ENCODE data around the gene KRT71. TPM values are rescaled to one million over a fixed set of nuclear protein-coding genes. Genes with fewer than 3 reads are reported as not detected.
"Not testable (repeated sequence)": the region's sequence is repeated elsewhere in the genome, so short reads cannot be mapped to it uniquely, and the experiment has no call there.

KRT71 gene
- total RNA-seq, 2 donors from 2014 or later: not detected

DNA sequence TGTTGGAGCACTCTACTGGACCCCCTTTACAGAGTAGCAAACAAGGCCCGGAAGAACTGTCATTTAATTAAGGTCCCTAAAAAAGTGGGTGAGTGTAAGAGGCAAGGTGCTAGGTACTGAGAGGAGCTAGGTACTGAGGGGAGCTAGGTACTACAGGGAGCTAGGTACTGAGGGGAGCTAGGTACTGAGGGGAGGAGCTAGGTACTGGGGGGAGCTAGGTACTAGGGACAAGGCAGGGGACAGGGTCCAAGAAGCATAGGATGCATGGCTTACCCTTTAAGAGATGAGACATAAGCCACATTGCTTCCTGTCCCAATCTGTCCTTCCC lies 37.7 kb downstream of the KRT71 start:
- intact Hi-C loops (cut with DNase I): no loop called here
- ATAC-seq: no peak
- no peak for DNase-seq

DNA sequence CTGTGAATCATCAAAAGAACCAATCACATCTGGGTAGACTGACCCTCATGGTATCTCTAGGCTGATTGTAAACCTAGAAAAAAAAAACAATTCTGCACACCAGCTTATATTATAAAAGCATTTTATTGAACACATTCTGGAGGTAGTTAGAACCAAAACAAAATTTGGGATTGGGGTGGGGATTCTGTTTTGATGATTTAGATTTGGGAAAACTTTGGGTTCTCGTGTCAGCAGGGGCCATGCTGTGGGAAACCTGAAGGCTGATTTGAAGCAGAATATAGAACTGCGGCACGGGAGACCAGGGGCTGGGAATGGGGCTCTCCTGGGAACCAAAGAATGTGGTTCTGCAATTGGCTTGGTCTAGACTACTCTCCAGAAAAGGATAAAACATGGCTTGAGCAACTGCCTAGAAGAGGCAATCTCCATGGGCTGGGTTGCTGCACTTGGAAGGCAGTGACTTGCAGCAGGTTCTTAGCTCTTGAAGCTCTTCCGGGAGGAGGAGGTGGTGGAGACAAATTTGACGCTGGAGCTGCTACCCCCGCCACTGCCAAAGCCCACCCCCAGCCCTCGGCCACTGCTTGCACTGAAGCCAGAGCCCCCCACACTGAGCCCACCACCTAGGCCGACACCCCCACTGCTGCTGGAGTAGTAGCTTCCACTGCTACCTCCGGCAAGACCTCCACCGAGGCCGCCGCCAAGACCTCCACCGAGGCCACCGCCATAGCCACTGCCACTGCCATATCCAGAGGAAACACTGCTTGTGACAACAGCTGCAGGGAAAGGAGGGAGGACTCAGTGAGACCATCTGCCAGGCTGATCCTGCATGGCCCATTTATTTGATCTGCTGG lies 38.2 kb downstream of the KRT71 start:
- peak in 1 of 2 donors; percentile 47 for ATAC-seq
- intact Hi-C loops (cut with DNase I): no loop called here
- no peak for DNase-seq

DNA sequence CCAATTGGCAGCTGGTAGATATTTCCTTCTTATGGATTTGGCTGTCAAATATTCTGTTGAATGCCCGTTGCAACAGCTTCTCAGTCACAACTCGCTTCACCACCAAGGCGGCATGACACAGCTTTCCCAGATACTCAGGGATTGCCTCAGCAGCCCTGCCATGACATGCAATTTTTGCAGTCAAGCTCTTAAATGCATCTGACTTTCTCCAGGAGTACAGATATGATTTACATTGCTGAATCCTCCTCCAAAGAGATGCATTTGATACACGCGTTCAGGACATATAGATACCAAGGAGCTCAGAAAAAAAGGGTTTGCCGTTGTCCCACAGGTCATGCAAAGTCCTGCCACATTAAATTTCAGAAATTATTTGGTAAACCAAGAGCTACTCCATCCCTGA lies 39.2 kb downstream of the KRT71 start:
- intact Hi-C loops (cut with DNase I): no loop called here
- DNase-seq (no peak), ATAC-seq (no peak)

DNA sequence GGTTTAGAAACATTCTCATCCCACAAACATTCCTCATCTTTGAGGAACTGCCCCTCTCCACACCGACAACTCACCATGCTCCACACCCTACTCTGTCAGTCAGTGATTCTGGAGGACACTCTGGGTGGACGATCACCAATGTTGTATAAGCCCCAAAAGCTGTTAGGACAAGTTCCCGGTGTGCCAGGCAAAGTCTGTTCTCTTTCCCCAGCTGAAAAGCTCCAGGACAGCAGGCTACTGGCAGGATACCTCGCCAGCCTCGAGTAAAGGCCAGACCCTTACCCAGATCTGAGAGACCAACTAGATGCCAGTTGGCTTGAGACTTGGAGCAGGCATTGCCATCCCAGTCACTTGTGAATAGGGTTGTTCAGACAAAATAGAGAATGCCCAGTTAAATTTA lies 44.7 kb downstream of the KRT71 start:
- DNase-seq (no peak), ATAC-seq (no peak)
- intact Hi-C loops (cut with DNase I): loop anchor here in 1 of 2 donors (5.0 kb wide), 2 partner anchors 126 to 351 kb away; no protein-coding TSS in a partner anchor

DNA sequence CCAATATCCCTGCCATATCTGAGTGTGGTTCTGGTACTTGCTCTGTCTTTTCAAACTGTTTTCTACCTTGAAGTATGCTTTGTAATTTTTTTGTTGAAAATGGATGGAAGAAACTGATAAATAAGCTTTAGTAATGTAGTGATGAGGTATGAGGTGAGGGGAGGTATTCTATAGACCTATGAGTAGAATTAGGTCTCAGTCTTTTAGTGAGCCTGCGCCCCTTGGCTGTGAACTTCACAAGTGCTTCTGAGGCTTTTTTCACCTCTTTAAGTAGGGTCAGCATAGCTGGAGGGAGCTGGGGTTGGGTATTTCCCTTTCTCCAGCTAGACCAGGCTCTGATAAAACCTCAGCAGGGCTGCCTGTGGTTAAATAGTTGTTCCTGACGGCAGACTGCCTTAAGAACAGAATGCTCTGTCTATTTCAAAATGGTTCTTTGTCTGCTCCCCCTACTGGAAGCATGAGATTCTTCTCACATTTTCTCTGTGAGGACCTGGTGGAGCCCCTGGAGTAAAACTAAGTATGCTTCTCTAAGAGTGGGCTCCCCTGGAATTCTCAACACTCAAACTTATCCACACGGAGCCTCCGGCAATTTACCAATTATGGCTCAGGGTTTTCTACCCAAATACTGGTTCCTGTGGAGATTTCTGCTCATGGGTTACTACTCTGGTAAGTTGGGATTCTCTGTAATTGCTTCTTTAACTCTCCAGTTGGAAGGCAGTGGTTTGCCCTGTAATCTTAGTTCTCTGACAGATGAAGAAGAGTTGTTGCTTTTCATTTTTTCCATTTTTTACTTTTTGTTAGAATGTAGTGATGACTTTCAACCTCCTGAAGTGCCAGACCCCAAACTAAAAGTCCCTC lies 45.9 kb downstream of the KRT71 start:
- DNase-seq (no peak), ATAC-seq (peak; percentile 68 to 77)
- intact Hi-C loops (cut with DNase I): loop anchor here in 1 of 2 donors (5.0 kb wide), 2 partner anchors 125 to 350 kb away; no protein-coding TSS in a partner anchor

DNA sequence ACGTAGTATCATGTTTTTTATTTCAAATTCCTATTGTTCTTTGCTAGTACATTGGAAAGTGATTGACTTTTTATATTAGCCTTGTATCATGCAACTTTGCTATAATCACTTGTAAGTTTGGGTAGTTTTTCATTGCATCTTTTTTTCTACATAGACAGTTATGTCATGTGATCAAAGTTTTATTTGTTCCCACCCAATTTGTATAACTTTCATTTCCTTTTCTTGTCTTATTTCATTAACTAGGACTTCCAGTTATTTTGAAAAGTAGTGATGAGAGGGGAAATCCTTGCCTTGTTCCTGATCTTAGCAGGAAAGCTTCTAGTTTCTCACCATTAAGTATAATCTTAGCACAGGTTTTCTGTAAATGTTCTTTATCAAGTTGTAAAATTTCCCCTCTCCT lies 50.1 kb downstream of the KRT71 start:
- intact Hi-C loops (cut with DNase I): no loop called here
- ATAC-seq (no peak), DNase-seq (no peak)

DNA sequence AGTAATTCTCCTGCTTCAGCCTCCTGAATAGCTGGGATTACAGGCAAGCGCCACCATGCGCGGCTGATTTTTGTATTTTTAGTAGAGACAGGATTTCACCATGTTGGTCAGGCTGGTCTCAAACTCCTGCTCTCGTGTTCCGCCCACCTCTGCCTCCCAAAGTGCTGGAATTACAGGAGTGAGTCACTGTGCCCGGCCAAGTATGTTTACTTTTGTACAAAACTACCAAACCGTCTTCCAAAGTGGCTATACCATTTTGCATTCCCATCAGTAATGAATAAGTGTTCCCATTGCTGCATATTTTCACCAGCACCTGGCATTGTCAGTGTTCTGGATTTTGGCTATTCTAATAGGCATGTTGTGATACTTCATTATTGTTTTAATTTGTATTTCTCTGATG lies 51.5 kb downstream of the KRT71 start:
- DNase-seq: no peak
- intact Hi-C loops (cut with DNase I): no loop called here

DNA sequence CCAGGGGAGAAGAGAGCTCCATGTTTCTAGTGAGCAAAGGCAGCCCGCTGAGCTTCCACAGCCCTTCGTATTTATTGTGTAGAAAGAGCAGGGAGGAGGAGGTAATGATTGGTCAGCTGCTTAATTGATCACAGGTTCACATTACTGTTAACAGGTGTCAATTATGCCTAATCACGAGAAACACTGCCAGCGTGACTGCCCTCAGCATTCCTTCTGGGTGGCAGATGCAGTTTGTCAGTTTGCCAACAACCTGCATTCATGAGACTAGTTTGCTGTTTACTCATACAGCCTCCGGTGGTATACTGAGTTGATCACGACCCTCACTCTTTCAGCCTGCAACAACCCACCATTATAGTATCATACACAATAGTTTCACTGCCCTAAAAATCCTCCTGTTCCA lies 52.4 kb downstream of the KRT71 start:
- intact Hi-C loops (cut with DNase I); ATAC-seq; DNase-seq: not testable (repeated sequence)

More for the DNA sequence above, 51.5 kb downstream of the KRT71 start:
- no peak for ATAC-seq

DNA sequence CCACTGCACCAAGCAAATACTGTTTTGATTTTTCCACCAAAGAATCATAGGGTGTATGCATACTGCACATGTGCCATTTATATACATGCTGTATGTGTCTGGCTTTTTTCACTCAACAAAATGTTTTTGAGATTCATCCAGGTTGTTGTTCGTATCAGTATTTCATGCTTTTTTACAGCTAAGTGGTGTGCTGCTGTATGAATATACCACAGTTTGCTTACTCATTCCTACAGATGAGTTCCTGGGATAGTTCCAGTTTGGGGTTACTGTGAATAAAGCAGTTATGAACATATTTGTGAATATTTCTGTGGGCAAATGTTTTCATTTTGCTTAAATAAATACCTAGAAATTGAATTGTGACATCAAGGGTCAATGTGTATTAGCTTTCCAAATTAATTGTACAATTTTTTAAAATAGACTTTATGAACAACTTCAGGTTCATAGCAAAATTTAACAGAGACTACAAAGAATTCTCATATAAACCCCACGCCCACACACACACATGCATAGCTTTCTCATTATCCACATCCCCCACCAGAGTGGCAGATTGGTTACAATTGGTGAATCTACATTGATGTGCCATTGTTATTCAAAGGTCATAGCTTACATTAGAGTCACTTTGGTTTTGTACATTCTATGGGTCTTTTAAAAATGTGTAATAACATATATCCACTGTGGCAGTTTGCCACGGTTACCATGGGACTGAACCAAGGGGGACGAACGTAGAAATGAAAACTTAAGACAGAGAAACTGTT lies 53.0 kb downstream of the KRT71 start:
- ATAC-seq (no peak), DNase-seq (no peak)
- intact Hi-C loops (cut with DNase I): no loop called here

DNA sequence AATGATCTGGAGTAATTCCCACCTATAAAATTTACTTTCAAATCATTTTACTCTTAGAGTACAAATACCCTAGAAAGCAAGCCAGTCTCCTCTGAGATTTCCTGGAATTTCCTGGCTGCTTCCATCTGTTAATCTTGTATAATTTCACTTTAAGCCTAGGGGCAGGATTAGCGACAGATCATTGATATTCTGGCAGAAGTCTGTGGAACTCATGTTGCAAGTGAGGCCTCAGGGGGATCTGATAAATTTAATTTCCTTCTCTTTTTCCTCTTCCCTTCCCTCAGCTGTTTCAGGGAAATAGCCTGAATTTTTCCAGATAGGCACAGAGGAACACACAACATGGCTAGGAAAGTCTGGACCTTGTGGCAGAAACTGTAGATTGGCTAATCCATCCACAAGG lies 54.0 kb downstream of the KRT71 start:
- no peak for DNase-seq
- ATAC-seq: no peak
- intact Hi-C loops (cut with DNase I): no loop called here

DNA sequence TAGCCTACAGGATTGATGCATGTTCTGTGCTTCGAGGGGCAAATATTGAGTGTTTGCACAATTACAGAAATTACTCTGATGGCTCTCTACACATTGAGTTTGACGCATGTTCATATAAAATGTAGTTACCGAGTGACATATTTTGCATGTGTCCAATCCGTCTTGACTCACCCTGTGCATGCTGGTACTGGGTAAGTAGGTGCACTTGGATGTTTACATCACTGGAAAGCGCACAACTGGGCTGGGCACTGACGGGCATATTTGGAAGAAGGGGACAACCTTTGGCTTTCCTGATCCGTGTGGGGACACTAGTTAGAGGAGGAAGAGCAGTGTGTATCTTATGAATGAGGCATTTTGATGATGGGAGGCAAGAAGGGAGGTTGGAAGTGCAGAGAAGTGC lies 55.0 kb downstream of the KRT71 start:
- ATAC-seq: no peak

DNA sequence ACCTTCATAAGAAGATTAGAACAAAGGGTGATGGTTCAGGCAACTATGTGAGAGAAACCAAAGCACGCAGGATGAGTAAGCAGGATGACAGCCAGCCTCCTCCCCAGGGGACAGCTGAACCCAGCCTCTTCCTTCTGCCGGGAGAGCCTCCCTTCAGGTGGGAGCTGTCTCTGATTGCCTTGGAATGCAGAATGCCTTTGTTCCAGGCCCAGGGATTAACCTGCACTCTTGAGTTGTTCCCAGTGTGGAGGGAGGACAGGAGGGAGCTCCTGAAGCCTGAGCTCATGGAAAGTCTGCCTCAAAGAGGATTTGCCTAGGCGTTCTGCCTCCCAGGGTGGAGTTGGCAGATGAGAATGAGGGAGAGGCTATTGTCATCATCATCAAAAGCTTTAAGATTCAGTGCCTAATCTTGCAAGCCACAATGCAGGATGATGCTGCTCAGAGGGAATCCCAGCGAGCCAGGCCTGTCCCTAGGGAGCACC lies 56.3 kb downstream of the KRT71 start:
- peak in 1 of 2 donors; percentile 63 for ATAC-seq
- intact Hi-C loops (cut with DNase I): no loop called here
- DNase-seq: no peak

More for the DNA sequence above, 55.0 kb downstream of the KRT71 start:
- no peak for DNase-seq
- intact Hi-C loops (cut with DNase I): no loop called here

DNA sequence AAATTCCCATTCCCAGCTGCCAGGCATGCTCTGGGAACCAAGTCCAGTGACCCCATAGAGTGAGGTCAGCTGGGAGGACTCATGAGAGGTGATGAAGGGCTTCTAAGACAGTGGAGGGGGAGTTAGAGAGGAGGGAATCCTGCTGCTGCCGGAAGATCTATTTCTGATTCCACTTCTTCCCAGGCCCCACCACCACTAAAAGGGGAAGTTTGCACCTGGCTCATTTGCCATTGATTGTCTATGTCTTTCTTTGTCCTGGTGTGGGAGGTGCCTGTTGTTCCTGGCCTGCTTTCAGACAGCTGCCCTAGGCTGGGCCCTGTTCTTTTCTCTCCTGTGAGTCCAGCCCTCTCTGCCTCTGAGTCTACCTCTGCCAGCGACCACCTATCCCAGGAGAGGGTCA lies 56.9 kb downstream of the KRT71 start:
- intact Hi-C loops (cut with DNase I): no loop called here
- no peak for DNase-seq
- ATAC-seq: peak in 1 of 2 donors; percentile 24

DNA sequence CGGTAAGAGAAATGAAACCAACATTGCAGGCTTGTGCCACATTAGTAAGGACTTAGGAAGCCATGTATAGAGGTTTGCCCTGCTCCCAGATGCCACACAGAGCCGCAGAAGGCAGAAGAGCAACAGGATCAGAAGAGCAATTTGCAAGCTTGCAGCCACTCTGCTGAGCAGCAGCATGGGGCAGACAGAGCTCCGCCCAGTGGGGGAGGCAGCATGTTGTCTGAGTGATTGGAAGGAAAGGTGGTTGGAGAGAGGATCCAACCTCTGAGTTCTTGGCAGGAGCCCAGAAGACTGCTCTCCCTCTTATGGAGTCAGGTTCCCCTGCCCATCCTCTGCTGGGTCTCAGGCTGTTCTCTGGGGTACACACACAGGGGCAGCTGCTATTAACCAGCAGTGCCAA lies 57.6 kb downstream of the KRT71 start:
- DNase-seq (no peak), ATAC-seq (peak; percentile 31 to 79)
- intact Hi-C loops (cut with DNase I): no loop called here

DNA sequence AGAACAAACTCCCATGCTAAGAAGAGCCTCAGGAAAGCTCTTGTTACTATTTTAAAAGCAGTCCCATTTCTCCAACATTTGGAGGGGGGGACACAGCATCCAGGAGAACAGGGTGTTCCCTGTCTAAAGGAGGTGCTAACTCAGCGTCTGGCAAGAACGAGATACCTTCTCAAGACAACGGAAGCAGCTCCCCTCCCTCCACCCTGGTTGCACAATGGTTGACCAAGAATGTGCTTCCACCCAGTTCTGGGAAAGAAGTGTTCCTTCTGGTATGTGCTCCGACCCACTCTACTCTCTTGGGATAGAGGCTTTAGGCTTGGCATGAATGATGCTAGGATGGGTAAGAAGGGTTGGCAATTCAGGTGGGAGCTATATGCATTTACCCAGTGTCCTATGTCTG lies 58.4 kb downstream of the KRT71 start:
- ATAC-seq (peak; percentile 51 to 78), DNase-seq (peak; percentile 57)
- intact Hi-C loops (cut with DNase I): no loop called here

DNA sequence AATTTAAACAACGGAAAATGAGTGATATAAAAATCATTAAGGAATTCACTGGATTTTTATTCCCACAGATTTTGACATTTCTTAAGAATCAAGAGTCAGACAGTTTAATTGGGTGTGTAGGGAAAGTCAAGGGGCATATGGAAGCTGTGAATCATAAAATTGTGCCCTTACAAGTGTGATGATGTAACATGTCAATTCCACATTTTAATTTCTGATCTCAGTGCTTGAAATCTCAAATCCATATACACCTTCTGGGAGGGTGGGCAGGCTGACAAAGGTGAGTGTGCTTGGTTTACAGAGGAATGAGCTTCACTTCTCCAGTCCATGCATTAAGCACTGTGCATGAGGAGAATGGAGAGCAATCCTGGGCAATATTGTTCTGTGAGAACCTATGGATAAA lies 58.8 kb downstream of the KRT71 start:
- ATAC-seq: no peak
- no peak for DNase-seq
- intact Hi-C loops (cut with DNase I): no loop called here
